Astrocyte of the spinal cord (primary cell): ENCODE measurements around the gene SMIM38.
"Not testable (repeated sequence)": the region's sequence is repeated elsewhere in the genome, so short reads cannot be mapped to it uniquely, and the experiment has no call there.

Experiments
- DNase-seq: peaks from one replicate; pipeline ENCODE4 v3.0.0; 2011; ENCODE audit warnings: low read depth, low spot score
- H3K4me3 ChIP-seq: 2 replicates; pipeline ENCODE4 v1.5.1; 2011; ENCODE audit warnings: low read depth, mild to moderate bottlenecking, low read length, moderate library complexity
- CTCF ChIP-seq: IDR thresholded peaks from 2 replicates; pipeline ENCODE4 v1.5.1; 2012; ENCODE audit warnings: low read depth, mild to moderate bottlenecking, low read length, inconsistent platforms
- in situ Hi-C: cut with HindIII; loops from 2 replicates; pipeline ENCODE4 v1.10.0; 2017; ENCODE audit warnings: low sequenced_read_pairs

SMIM38 gene

GRCh38 chr11:69137151-69137844, 18.4 kb upstream of the SMIM38 start:
- TF ChIP-seq CTCF: no peak
- no peak overlapping the region for H3K4me3 ChIP-seq
- in situ Hi-C loops: no loop called here
- DNase-seq: no peak

GRCh38 chr11:69138265-69138664, 17.5 kb upstream of the SMIM38 start:
- no peak overlapping the region for H3K4me3 ChIP-seq
- no peak for TF ChIP-seq CTCF
- peak; percentile 73 for DNase-seq
- in situ Hi-C loops: no loop called here

GRCh38 chr11:69140161-69140560, 15.6 kb upstream of the SMIM38 start:
- DNase-seq, in situ Hi-C loops: not testable (repeated sequence)

GRCh38 chr11:69140635-69141034, 15.1 kb upstream of the SMIM38 start:
- no peak overlapping the region for H3K4me3 ChIP-seq
- no peak for DNase-seq
- TF ChIP-seq CTCF: no peak
- in situ Hi-C loops: no loop called here

More at GRCh38 chr11:69140161-69140560, 15.6 kb upstream of the SMIM38 start:
- H3K4me3 ChIP-seq: not testable (repeated sequence)

- H3K4me3 ChIP-seq: no peak overlapping the region
- DNase-seq: no peak
- no peak for TF ChIP-seq CTCF
- in situ Hi-C loops: no loop called here
Measured at GRCh38 chr11:69141742-69142141, 14.0 kb upstream of the SMIM38 start.

- in situ Hi-C loops: no loop called here
- TF ChIP-seq CTCF: no peak
- no peak overlapping the region for H3K4me3 ChIP-seq
- DNase-seq: no peak
Measured at GRCh38 chr11:69142895-69143294, 12.8 kb upstream of the SMIM38 start.

- TF ChIP-seq CTCF: no peak
- in situ Hi-C loops: no loop called here
- no peak overlapping the region for H3K4me3 ChIP-seq
- no peak for DNase-seq
Measured at GRCh38 chr11:69144316-69145049, 11.3 kb upstream of the SMIM38 start.
